H1 (cell line): ENCODE results near the gene USP17L13.
"Not testable (repeated sequence)": the region's sequence is repeated elsewhere in the genome, so short reads cannot be mapped to it uniquely, and the experiment has no call there.

Experiments used
- BRCA1 ChIP-seq: IDR thresholded peaks from 2 replicates; pipeline ENCODE4 v1.6.1; 2012; ENCODE audit warnings: low read depth, low read length, improper control_type of control experiment
- CBX5 ChIP-seq: fragments of 300-800, 300-1000 bp; sonication (generic); IDR thresholded peaks from 2 replicates; pipeline ENCODE4 v1.7.1; 2016; ENCODE audit warnings: antibody characterized with exemption, low read length, low read depth
- CREB1 ChIP-seq: IDR thresholded peaks from 2 replicates; pipeline ENCODE4 v1.6.1; 2012; ENCODE audit warnings: inconsistent platforms
- EP300 ChIP-seq, 2 experiments: IDR thresholded peaks; 1 replicate in 1 of 2; 2 replicates in 1 of 2; pipeline ENCODE4 v1.6.1; 2011 to 2012; ENCODE audit warnings: low read depth in 2 of 2, low read length in 2 of 2, mild to moderate bottlenecking in 2 of 2, borderline replicate concordance in 1 of 2, inconsistent platforms in 1 of 2, moderate library complexity in 1 of 2
- JUN ChIP-seq: IDR thresholded peaks from 2 replicates; pipeline ENCODE4 v1.6.1; 2011; ENCODE audit warnings: low read depth, mild to moderate bottlenecking, improper control_type of control experiment, low read length
- POLR2A ChIP-seq, 2 experiments: IDR thresholded peaks; 1 replicate in 1 of 2; 2 replicates in 1 of 2; pipeline ENCODE4 v1.6.1; 2011; ENCODE audit warnings: low read depth in 2 of 2, low read length in 2 of 2, mild to moderate bottlenecking in 2 of 2; ENCODE audit errors: control extremely low read depth in 1 of 2
- POLR2AphosphoS5 ChIP-seq: IDR thresholded peaks from 2 replicates; pipeline ENCODE4 v1.6.1; 2011; ENCODE audit warnings: low read depth, low read length
- SIRT6 ChIP-seq: IDR thresholded peaks from one replicate; pipeline ENCODE4 v1.7.1; 2012; ENCODE audit warnings: low read length, inconsistent platforms
- TEAD4 ChIP-seq: IDR thresholded peaks from 2 replicates; pipeline ENCODE4 v1.6.1; 2012; ENCODE audit warnings: low read depth, low read length, inconsistent platforms, mixed read lengths
- YY1 ChIP-seq: IDR thresholded peaks from 2 replicates; pipeline ENCODE4 v1.6.1; 2011; ENCODE audit warnings: low read depth, mild to moderate bottlenecking, low read length
- TF ChIP-seq, protein P1 (sequence below), 3 experiments: IDR thresholded peaks; 1 replicate in 2 of 3; 2 replicates in 1 of 3; pipeline versions ENCODE4 v1.5.1 to v1.6.1; 2011; ENCODE audit warnings: low read length in 3 of 3, mild to moderate bottlenecking in 3 of 3, inconsistent platforms in 2 of 3, low read depth in 1 of 3, moderate library complexity in 1 of 3; ENCODE audit not compliant: insufficient read depth in 1 of 3; ENCODE audit errors: control extremely low read depth in 1 of 3

DNA sequence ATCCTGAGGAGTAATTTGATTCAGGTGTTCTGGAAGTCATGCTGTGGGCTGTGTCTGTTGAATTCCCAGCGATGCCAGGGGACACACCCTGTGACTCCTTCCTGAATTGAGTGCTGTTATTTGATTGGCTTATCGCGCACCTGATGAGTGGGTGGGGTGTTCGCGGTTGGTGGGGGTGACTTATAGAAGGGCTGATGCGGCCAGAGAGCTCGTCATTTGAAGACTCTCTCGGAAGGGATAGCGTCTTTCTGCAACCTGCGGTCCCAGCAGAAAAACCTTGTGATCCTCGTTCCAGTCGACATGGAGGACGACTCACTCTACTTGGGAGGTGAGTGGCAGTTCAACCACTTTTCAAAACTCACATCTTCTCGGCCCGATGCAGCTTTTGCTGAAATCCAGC, 33.1 kb downstream of the USP17L13 start, which contains the start of gene USP17L20:
- TF ChIP-seq TEAD4; SIRT6; POLR2A (IDR thresholded peaks at IDR 0.05; ENCODE audit: control extremely low read depth in 1 of 2, low read depth in 2 of 2, low read length in 2 of 2); JUN; BRCA1; CBX5; POLR2AphosphoS5; CREB1; YY1; EP300 (IDR thresholded peaks at IDR 0.05; ENCODE audit: borderline replicate concordance in 1 of 2, low read depth in 2 of 2, low read length in 2 of 2): not testable (repeated sequence)
- TF ChIP-seq, protein P1, sequence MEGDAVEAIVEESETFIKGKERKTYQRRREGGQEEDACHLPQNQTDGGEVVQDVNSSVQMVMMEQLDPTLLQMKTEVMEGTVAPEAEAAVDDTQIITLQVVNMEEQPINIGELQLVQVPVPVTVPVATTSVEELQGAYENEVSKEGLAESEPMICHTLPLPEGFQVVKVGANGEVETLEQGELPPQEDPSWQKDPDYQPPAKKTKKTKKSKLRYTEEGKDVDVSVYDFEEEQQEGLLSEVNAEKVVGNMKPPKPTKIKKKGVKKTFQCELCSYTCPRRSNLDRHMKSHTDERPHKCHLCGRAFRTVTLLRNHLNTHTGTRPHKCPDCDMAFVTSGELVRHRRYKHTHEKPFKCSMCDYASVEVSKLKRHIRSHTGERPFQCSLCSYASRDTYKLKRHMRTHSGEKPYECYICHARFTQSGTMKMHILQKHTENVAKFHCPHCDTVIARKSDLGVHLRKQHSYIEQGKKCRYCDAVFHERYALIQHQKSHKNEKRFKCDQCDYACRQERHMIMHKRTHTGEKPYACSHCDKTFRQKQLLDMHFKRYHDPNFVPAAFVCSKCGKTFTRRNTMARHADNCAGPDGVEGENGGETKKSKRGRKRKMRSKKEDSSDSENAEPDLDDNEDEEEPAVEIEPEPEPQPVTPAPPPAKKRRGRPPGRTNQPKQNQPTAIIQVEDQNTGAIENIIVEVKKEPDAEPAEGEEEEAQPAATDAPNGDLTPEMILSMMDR (IDR thresholded peaks at IDR 0.05; ENCODE audit: control extremely low read depth in 1 of 3, insufficient read depth in 1 of 3, low read depth in 1 of 3, low read length in 3 of 3): not testable (repeated sequence)
